A549 (cell line): ENCODE measurements around the gene OR56A3.

ENCODE experiments used
- ELK1 ChIP-seq: fragments of 150-350 bp; IDR thresholded peaks from 2 replicates; pipeline ENCODE4 v1.6.1; 2014; ENCODE audit warnings: low read depth, mild to moderate bottlenecking, low read length
- ESRRA ChIP-seq: fragments of 150-350 bp; IDR thresholded peaks from 2 replicates; pipeline ENCODE4 v1.6.1; 2014; ENCODE audit warnings: mild to moderate bottlenecking, low read length, borderline replicate concordance
- HOXB13 ChIP-seq: fragments of 250-450 bp; sonication (Bioruptor Pico); IDR thresholded peaks from 2 replicates; pipeline ENCODE4 v1.5.0; 2020; ENCODE audit warnings: low read depth, mild to moderate bottlenecking, moderate library complexity
- JUNB ChIP-seq: fragments of >200 bp; sonication (Bioruptor Twin); formaldehyde crosslinking; IDR thresholded peaks from 2 replicates; pipeline ENCODE4 v1.6.1; 2016
- POLR2A ChIP-seq: IDR thresholded peaks from 2 replicates; pipeline ENCODE4 v1.6.1; 2012; ENCODE audit warnings: mild to moderate bottlenecking, low read length
- TF ChIP-seq, protein P1 (sequence below): fragments of >200 bp; sonication (Bioruptor Twin); formaldehyde crosslinking; IDR thresholded peaks from 3 replicates; pipeline ENCODE4 v1.5.1; 2016

GRCh38 chr11:5931061-5931460, 11.0 kb upstream of the OR56A3 start:
- TF ChIP-seq ELK1 (no peak), JUNB (no peak), ESRRA (no peak), POLR2A (no peak), HOXB13 (no peak)
- TF ChIP-seq, protein P1, sequence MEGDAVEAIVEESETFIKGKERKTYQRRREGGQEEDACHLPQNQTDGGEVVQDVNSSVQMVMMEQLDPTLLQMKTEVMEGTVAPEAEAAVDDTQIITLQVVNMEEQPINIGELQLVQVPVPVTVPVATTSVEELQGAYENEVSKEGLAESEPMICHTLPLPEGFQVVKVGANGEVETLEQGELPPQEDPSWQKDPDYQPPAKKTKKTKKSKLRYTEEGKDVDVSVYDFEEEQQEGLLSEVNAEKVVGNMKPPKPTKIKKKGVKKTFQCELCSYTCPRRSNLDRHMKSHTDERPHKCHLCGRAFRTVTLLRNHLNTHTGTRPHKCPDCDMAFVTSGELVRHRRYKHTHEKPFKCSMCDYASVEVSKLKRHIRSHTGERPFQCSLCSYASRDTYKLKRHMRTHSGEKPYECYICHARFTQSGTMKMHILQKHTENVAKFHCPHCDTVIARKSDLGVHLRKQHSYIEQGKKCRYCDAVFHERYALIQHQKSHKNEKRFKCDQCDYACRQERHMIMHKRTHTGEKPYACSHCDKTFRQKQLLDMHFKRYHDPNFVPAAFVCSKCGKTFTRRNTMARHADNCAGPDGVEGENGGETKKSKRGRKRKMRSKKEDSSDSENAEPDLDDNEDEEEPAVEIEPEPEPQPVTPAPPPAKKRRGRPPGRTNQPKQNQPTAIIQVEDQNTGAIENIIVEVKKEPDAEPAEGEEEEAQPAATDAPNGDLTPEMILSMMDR, result no peak
